AG04449 (cell line): ENCODE measurements around the gene DMD.

ENCODE experiments used
- CTCF ChIA-PET: fragments of 350-600 bp; formaldehyde crosslinking; extraction: SDS; loops from one replicate; lab custom pipeline; 2021; ENCODE audit warnings: antibody characterized with exemption; lab: Yijun Ruan, JAX
- POLR2A ChIA-PET: fragments of 400-600, 350-600 bp; formaldehyde crosslinking; extraction: SDS; loops from one replicate; lab custom pipeline; 2020; ENCODE audit warnings: antibody characterized with exemption, inconsistent platforms; lab: Yijun Ruan, JAX
- DNase-seq: peaks from one replicate; pipeline ENCODE4 v3.0.0-alpha.2; 2010; ENCODE audit warnings: low read depth, low spot score
- H3K4me3 ChIP-seq: 2 replicates; pipeline ENCODE4 v1.5.1; 2011; ENCODE audit warnings: low read depth, mild to moderate bottlenecking, control low read depth, low read length
- TF ChIP-seq, protein P1 (sequence below): IDR thresholded peaks from one replicate; pipeline ENCODE4 v1.5.1; 2011; ENCODE audit warnings: mild to moderate bottlenecking, moderate library complexity, low read length, control low read depth, inconsistent platforms; ENCODE audit not compliant: insufficient read depth; ENCODE audit errors: missing control alignments

DMD gene

GRCh38 chrX:31130457-31131220, 2080.7 kb downstream of the DMD start:
- no peak overlapping the region for H3K4me3 ChIP-seq
- ChIA-PET POLR2A (no interaction called here), CTCF (no interaction called here)
- TF ChIP-seq, protein P1, sequence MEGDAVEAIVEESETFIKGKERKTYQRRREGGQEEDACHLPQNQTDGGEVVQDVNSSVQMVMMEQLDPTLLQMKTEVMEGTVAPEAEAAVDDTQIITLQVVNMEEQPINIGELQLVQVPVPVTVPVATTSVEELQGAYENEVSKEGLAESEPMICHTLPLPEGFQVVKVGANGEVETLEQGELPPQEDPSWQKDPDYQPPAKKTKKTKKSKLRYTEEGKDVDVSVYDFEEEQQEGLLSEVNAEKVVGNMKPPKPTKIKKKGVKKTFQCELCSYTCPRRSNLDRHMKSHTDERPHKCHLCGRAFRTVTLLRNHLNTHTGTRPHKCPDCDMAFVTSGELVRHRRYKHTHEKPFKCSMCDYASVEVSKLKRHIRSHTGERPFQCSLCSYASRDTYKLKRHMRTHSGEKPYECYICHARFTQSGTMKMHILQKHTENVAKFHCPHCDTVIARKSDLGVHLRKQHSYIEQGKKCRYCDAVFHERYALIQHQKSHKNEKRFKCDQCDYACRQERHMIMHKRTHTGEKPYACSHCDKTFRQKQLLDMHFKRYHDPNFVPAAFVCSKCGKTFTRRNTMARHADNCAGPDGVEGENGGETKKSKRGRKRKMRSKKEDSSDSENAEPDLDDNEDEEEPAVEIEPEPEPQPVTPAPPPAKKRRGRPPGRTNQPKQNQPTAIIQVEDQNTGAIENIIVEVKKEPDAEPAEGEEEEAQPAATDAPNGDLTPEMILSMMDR, result no peak
- DNase-seq, result no peak

- ChIA-PET CTCF (no interaction called here), POLR2A (no interaction called here)
- TF ChIP-seq, protein P1, result no peak
- H3K4me3 ChIP-seq, result no peak overlapping the region
- no peak for DNase-seq
These were observed 2082.5 kb downstream of the DMD start for GRCh38 chrX:31128855-31129254.

DNA sequence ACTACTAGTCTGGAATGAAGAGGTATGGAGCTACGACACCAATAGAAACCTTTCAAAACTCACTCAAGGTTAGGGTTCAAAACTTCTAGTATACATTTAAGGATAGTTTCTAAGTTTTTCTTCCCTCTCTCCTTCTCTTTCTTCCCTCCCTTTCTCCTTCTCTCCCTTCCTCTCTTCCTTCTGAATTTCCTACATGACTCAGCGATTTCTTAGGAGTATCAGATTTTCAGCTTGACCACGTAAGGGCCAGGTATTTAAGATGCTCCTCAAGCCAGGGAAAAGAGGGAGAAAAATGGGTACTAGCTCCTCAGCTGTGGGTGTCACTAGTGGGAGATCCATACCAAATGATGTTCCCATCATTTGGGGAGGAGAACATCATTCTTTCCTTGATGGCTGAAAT, 2083.6 kb downstream of the DMD start:
- CTCF ChIA-PET, result no interaction called here

GRCh38 chrX:31126205-31126604, 2085.1 kb downstream of the DMD start:
- ChIA-PET POLR2A (no interaction called here), CTCF (no interaction called here)
- no peak for DNase-seq
- H3K4me3 ChIP-seq, result no peak overlapping the region
- TF ChIP-seq, protein P1, result no peak

More for the DNA sequence above, 2083.6 kb downstream of the DMD start:
- H3K4me3 ChIP-seq, result no peak overlapping the region
- DNase-seq, result no peak
- POLR2A ChIA-PET, result no interaction called here
- TF ChIP-seq, protein P1, result no peak

DNA sequence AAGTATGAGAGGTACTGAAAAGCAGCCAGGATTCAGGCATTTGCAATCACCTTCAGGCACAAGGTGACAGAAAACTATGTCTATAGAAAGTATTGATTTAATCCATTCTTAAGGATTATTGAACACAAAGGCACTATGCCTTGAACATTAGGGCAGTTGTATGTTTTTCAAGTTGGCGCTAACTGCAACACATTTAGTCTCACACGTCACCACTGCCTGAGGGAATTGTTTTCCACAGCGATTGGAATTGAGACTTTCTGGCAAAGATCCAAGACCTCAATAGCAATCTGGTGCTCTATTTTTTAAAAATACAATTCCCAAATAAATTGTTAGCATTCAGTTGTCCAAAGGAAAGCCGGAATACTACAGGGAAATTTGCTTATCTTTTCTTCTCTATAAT, 2086.8 kb downstream of the DMD start:
- H3K4me3 ChIP-seq, result no peak overlapping the region
- TF ChIP-seq, protein P1, result no peak
- CTCF ChIA-PET, result no interaction called here
- POLR2A ChIA-PET, result no interaction called here
- DNase-seq, result no peak

DNA sequence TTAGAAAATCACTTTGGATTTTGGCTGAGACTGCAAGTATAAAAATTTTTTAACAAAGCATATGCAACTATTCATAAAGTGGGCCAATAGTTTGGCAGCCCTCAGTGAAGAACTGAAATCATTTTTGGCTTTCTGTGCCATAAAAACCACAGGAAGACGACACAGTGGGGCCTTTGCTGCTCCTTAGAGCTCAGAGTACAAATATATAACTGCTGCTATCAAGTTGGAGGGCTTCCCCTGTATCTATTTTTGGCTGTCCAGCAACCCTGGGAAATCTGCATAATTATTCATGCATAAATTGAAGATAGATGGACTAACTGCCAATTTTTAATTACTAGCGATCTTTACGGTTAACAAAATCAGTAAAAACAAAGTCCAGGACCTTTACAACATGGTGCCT, 2088.0 kb downstream of the DMD start:
- TF ChIP-seq, protein P1, result no peak
- H3K4me3 ChIP-seq, result no peak overlapping the region
- ChIA-PET POLR2A (no interaction called here), CTCF (no interaction called here)
- no peak for DNase-seq
